Measurements from ENCODE around the gene ARHGAP12.

Gene ARHGAP12

DNA sequence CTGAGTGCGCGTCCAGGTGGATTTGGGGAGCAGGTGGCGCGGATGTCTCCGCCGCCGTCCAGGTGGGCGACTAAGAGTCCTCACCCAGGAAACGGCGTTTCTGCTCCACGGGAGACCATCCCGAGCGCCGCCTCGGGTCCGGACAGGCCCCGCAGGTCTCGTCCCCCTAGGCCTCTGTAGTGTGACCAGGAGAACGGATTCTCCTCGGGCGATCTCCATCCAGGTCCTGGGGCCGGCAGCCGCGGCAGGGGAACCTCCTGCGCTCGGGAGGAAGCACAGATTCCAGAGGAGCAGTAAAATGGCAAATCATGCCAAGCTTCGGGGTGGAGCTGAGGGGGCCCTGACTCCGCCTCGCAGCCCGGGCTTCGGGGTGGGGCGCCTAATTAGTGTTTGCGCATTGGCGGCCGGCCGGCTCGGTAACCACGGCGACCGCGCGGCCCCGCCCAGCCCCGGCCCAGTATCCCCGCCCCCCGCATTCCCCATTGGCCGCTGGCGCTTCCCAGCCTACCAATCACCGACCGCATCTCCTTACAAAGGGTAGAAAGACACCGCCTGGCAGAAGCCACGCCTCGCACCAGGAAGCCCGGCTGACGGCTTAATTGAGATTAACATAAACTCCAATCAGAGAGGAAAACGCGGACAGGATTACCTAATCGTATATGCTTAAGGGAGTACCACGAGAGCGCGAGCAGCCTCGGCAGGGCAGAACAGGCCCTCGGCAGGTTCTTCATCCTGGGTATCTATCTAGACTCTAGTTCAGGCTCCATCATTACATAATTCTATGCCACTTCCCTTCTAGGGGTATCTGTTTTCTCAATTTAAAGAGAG lies 168.6 kb downstream of the ARHGAP12 start (continued):
- no peak for TF ChIP-seq REST (tag by site-specific recombination; IDR thresholded peaks at IDR 0.05)
- TF ChIP-seq ZNF701 (tag by site-specific recombination; IDR thresholded peaks at IDR 0.05), result no peak
- TF ChIP-seq ZNF248 (tag by site-specific recombination; IDR thresholded peaks at IDR 0.05), result no peak
- TF ChIP-seq ZNF239 (tag by site-specific recombination; IDR thresholded peaks at IDR 0.05), result no peak
- no peak for TF ChIP-seq ZFP69B (tag by site-specific recombination; IDR thresholded peaks at IDR 0.05)

DNA sequence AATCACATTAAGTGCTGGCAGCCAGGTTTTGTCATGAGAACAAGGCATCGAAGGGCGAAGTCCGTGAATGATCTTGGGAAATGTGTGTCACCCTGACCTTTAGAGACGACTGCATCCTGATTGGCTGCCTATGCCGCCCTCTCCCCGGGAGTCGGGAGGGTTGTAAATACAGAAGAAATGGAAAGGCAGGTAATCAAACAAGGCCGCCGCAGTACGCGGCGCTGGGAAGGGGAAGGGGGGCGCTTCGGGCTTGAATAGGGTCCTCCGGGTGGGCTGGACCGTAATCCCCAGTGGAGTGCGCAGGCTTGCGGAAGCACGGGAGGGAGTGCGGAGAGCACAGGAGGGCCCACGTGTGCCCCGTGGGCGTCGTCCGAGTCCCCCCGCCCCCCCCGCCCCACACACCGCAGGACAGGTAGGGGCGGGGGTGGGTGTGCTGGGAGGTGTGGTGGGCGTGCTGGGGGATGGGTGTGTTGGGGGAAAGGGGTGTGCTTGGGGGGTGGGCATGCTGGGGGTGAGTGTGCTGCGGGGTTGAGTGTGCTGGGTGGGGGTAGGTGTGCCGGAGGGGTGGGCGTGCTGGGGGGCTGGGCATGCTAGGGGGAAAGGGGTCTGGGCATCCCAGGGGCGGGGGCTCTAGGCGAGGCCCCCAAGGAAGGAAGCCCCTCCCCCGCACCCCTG lies 169.4 kb downstream of the ARHGAP12 start:
- H3K9me3 ChIP-seq (ENCODE audit: control insufficient read depth, insufficient read depth, low read depth, low read length), result no peaks in the 10 kb centered on the region
- 0 out of 2 replicates have a peak, but pooled peaks cover 4% of the 10 kb centered on the region for H3K4me1 ChIP-seq (ENCODE audit: control insufficient read depth, insufficient read depth, low read length)
- H3K27ac ChIP-seq (ENCODE audit: extremely low read depth, low read depth, low read length), result peak overlapping the region; percentile 78
- CTCF ChIA-PET, result interaction anchor here (0.6 kb wide), 1 partner anchor 630 kb away, joined by 6 read pairs; no protein-coding TSS in a partner anchor
- no peaks in the 10 kb centered on the region for H3K36me3 ChIP-seq (ENCODE audit: control insufficient read depth in 2 of 2, insufficient read depth in 1 of 2, low read length in 2 of 2)
- H3K4me3 ChIP-seq (ENCODE audit: low read depth, low read length), result peak overlapping the region; percentile 53
- POLR2A ChIA-PET, result interaction anchor here (1.0 kb wide), 1 partner anchor 727 kb away, joined by 3 read pairs; the partner anchor contains the start of gene ZNF438
- TF ChIP-seq SP2 (tag by site-specific recombination; IDR thresholded peaks at IDR 0.05), result peak; percentile 59
- TF ChIP-seq KLF9 (tag by site-specific recombination; IDR thresholded peaks at IDR 0.05; ENCODE audit: low read depth), result peak; percentile 69; the same call in 1 of the 2 replicates
- peak; percentile 68 for TF ChIP-seq KLF1 (tag by site-specific recombination; IDR thresholded peaks at IDR 0.05)
- TF ChIP-seq ZBTB8A (tag by site-specific recombination; IDR thresholded peaks at IDR 0.05), result no peak
- TF ChIP-seq, protein P1, sequence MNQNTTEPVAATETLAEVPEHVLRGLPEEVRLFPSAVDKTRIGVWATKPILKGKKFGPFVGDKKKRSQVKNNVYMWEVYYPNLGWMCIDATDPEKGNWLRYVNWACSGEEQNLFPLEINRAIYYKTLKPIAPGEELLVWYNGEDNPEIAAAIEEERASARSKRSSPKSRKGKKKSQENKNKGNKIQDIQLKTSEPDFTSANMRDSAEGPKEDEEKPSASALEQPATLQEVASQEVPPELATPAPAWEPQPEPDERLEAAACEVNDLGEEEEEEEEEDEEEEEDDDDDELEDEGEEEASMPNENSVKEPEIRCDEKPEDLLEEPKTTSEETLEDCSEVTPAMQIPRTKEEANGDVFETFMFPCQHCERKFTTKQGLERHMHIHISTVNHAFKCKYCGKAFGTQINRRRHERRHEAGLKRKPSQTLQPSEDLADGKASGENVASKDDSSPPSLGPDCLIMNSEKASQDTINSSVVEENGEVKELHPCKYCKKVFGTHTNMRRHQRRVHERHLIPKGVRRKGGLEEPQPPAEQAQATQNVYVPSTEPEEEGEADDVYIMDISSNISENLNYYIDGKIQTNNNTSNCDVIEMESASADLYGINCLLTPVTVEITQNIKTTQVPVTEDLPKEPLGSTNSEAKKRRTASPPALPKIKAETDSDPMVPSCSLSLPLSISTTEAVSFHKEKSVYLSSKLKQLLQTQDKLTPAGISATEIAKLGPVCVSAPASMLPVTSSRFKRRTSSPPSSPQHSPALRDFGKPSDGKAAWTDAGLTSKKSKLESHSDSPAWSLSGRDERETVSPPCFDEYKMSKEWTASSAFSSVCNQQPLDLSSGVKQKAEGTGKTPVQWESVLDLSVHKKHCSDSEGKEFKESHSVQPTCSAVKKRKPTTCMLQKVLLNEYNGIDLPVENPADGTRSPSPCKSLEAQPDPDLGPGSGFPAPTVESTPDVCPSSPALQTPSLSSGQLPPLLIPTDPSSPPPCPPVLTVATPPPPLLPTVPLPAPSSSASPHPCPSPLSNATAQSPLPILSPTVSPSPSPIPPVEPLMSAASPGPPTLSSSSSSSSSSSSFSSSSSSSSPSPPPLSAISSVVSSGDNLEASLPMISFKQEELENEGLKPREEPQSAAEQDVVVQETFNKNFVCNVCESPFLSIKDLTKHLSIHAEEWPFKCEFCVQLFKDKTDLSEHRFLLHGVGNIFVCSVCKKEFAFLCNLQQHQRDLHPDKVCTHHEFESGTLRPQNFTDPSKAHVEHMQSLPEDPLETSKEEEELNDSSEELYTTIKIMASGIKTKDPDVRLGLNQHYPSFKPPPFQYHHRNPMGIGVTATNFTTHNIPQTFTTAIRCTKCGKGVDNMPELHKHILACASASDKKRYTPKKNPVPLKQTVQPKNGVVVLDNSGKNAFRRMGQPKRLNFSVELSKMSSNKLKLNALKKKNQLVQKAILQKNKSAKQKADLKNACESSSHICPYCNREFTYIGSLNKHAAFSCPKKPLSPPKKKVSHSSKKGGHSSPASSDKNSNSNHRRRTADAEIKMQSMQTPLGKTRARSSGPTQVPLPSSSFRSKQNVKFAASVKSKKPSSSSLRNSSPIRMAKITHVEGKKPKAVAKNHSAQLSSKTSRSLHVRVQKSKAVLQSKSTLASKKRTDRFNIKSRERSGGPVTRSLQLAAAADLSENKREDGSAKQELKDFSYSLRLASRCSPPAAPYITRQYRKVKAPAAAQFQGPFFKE (tag by site-specific recombination; IDR thresholded peaks at IDR 0.05; ENCODE audit: borderline replicate concordance), result no peak
- TF ChIP-seq ZNF549 (tag by site-specific recombination; IDR thresholded peaks at IDR 0.05), result no peak
- peak; percentile 35 for TF ChIP-seq GLIS1 (tag by site-specific recombination; IDR thresholded peaks at IDR 0.05)
- TF ChIP-seq KLF17 (tag by site-specific recombination; IDR thresholded peaks at IDR 0.05), result peak; percentile 49; the same call in 1 of the 2 replicates
- TF ChIP-seq ZBTB17 (tag by site-specific recombination; IDR thresholded peaks at IDR 0.05), result 0 out of 2 replicates have a peak, but pooled peaks have one; percentile 9
- TF ChIP-seq ZFHX2 (tag by site-specific recombination; conservative IDR thresholded peaks at IDR 0.05), result peak; percentile 71
- TF ChIP-seq ZIC2 (tag by site-specific recombination; IDR thresholded peaks at IDR 0.05), result peak; percentile 33; the same call in 1 of the 2 replicates
- TF ChIP-seq ZNF514 (tag by site-specific recombination; IDR thresholded peaks at IDR 0.05), result no peak
- 0 out of 2 replicates have a peak, but pooled peaks have one; percentile 9 for TF ChIP-seq SP7 (tag by site-specific recombination; IDR thresholded peaks at IDR 0.05)
- TF ChIP-seq REST (tag by site-specific recombination; IDR thresholded peaks at IDR 0.05), result no peak
- TF ChIP-seq ZNF423 (tag by site-specific recombination; IDR thresholded peaks at IDR 0.05), result peak; percentile 35; the same call in 1 of the 2 replicates
- TF ChIP-seq SP3 (tag by site-specific recombination; IDR thresholded peaks at IDR 0.05), result peak; percentile 64; the same call in 1 of the 2 replicates
